CD14-positive monocyte (primary cell): ENCODE results near the gene COTL1. TPM values are rescaled to one million over a fixed set of nuclear protein-coding genes. Genes with fewer than 3 reads are reported as not detected.
A peak's percentile ranks its signal among the peaks of the same experiment; 100 is the strongest.

Experiments
- DNase-seq, 3 donors: peaks; one replicate each; pipeline ENCODE4 v3.0.0-alpha.2; 2011 to 2022
- H2AFZ ChIP-seq: 2 replicates; pipeline ENCODE4 v1.6.0; 2012; ENCODE audit warnings: mild to moderate bottlenecking, low read depth, low read length, inconsistent platforms; ENCODE audit not compliant: insufficient read depth, poor library complexity, severe bottlenecking
- H3K27ac ChIP-seq, 2 donors: 1 replicate in 1 of 2; 2 replicates in 1 of 2; pipeline ENCODE4 v1.5.1; 2012 to 2013; ENCODE audit warnings: low read length in 2 of 2, control low read depth in 1 of 2, inconsistent platforms in 1 of 2, low read depth in 1 of 2, mild to moderate bottlenecking in 1 of 2
- H3K27me3 ChIP-seq, 2 donors: one replicate each; pipeline versions ENCODE4 v1.6.0 to v1.6.1; 2011 to 2013; ENCODE audit warnings: low read length in 2 of 2; ENCODE audit not compliant: control insufficient read depth in 2 of 2, insufficient read depth in 2 of 2
- H3K36me3 ChIP-seq, 2 donors: replicated peaks in 1 of 2; 1 replicate in 1 of 2; 2 replicates in 1 of 2; pipeline versions ENCODE4 v1.5.1 to v1.6.1; 2012 to 2013; ENCODE audit warnings: low read length in 2 of 2, control low read depth in 1 of 2, inconsistent platforms in 1 of 2, mild to moderate bottlenecking in 1 of 2; ENCODE audit not compliant: insufficient read depth in 2 of 2, control insufficient read depth in 1 of 2
- H3K4me1 ChIP-seq, 2 donors: 1 replicate in 1 of 2; 2 replicates in 1 of 2; pipeline versions ENCODE4 v1.5.1 to v1.6.1; 2012 to 2013; ENCODE audit warnings: low read length in 2 of 2, control low read depth in 1 of 2, inconsistent platforms in 1 of 2, mild to moderate bottlenecking in 1 of 2, moderate library complexity in 1 of 2; ENCODE audit not compliant: insufficient read depth in 2 of 2, control insufficient read depth in 1 of 2
- H3K4me2 ChIP-seq: replicated peaks from 2 replicates; pipeline ENCODE3; 2012; ENCODE audit warnings: low read length, moderate library complexity, mild to moderate bottlenecking; ENCODE audit not compliant: poor library complexity, severe bottlenecking; ENCODE audit errors: extremely low read depth
- H3K4me3 ChIP-seq, 3 experiments: fragments of 200-600 bp in 1 of 3; sonication (generic) in 1 of 3; replicated peaks in 1 of 3; 1 replicate in 2 of 3; 2 replicates in 1 of 3; pipeline ENCODE4 v1.5.1; 2011 to 2013; ENCODE audit warnings: low read length in 3 of 3, mild to moderate bottlenecking in 3 of 3, control low read depth in 2 of 3, low read depth in 2 of 3, inconsistent platforms in 1 of 3, moderate library complexity in 1 of 3
- H3K79me2 ChIP-seq: 2 replicates; pipeline ENCODE4 v1.6.0; 2012; ENCODE audit warnings: mild to moderate bottlenecking, control low read depth, inconsistent platforms, low read length, moderate library complexity; ENCODE audit not compliant: insufficient read depth
- H3K9ac ChIP-seq: 2 replicates; pipeline ENCODE4 v1.6.0; 2017; ENCODE audit warnings: low read length, mild to moderate bottlenecking; ENCODE audit not compliant: insufficient read depth, poor library complexity, severe bottlenecking
- H3K9me3 ChIP-seq, 2 donors: replicated peaks in 1 of 2; 1 replicate in 1 of 2; 2 replicates in 1 of 2; pipeline versions ENCODE4 v1.5.1 to v1.6.1; 2012 to 2013; ENCODE audit warnings: low read length in 2 of 2, control low read depth in 1 of 2; ENCODE audit not compliant: control insufficient read depth in 1 of 2, insufficient read depth in 1 of 2
- H4K20me1 ChIP-seq: 2 replicates; pipeline ENCODE4 v1.6.0; 2012; ENCODE audit warnings: mild to moderate bottlenecking, low read length, control low read depth, moderate library complexity; ENCODE audit not compliant: insufficient read depth
- H3K27ac Mint-ChIP-seq, 7 donors: one replicate each; pipeline ENCODE4 v1.8.0; 2020; ENCODE audit warnings: mild to moderate bottlenecking in 7 of 7, mixed read lengths in 7 of 7, moderate library complexity in 6 of 7, inconsistent platforms in 2 of 7
- H3K27me3 Mint-ChIP-seq, 3 donors: one replicate each; pipeline ENCODE4 v1.8.0; 2021 to 2022; ENCODE audit warnings: low read depth in 3 of 3, mild to moderate bottlenecking in 3 of 3, mixed read lengths in 3 of 3, moderate library complexity in 3 of 3, inconsistent platforms in 1 of 3
- H3K36me3 Mint-ChIP-seq, 2 donors: one replicate each; pipeline ENCODE4 v1.8.0; 2020; ENCODE audit warnings: mixed read lengths in 2 of 2, inconsistent platforms in 1 of 2, mild to moderate bottlenecking in 1 of 2
- H3K4me1 Mint-ChIP-seq: one replicate; pipeline ENCODE4 v1.8.0; 2020; ENCODE audit warnings: mild to moderate bottlenecking, mixed read lengths
- H3K4me3 Mint-ChIP-seq, 2 donors: one replicate each; pipeline ENCODE4 v1.8.0; 2020; ENCODE audit warnings: mild to moderate bottlenecking in 2 of 2, mixed read lengths in 2 of 2, moderate library complexity in 1 of 2
- H3K9me3 Mint-ChIP-seq, 7 donors: one replicate each; pipeline ENCODE4 v1.8.0; 2020 to 2022; ENCODE audit warnings: mixed read lengths in 7 of 7, mild to moderate bottlenecking in 6 of 7, moderate library complexity in 6 of 7, inconsistent platforms in 2 of 7
- CTCF ChIP-seq: fragments of 200-600 bp; IDR thresholded peaks from one replicate; pipeline ENCODE4 v1.8.0; 2022; ENCODE audit warnings: antibody characterized with exemption, mild to moderate bottlenecking
- WGBS: methylation state at CpG from one replicate; pipeline ENCODE4 v1.1.5; 2013; ENCODE audit warnings: missing lambda C conversion rate; ENCODE audit not compliant: insufficient coverage; 5-methylcytosine and 5-hydroxymethylcytosine counted together
- intact Hi-C, 2 donors: fragments of 100-400 bp; cut with micrococcal nuclease; formaldehyde crosslinking; loops; one replicate each; pipeline versions ENCODE4 v1.15.0 to v1.15.1; 2023
- polyA plus RNA-seq, 3 donors: library from polyadenylated mRNA; depleted of rRNA in 1 of 3; unstranded in 2 of 3; stranded (reverse) in 1 of 3; fragments of 300-500 nt in 2 of 3; fragments of >200 nt in 1 of 3; fragmentation: Illumina TruSeq in 2 of 3; gene quantifications; 1 replicate in 2 of 3; 2 replicates in 1 of 3; pipeline ENCODE4 v1.2.3, GENCODE V29; 2012 to 2021

Gene COTL1
- polyA plus RNA-seq, 3 donors, result 648 to 1,843 (median 1,643) TPM

GRCh38 chr16:84582958-84583516 is 34.8 kb downstream of the COTL1 start:
- no peak for DNase-seq
- intact Hi-C loops, result loop anchor here in 1 of 2 donors (5.0 kb wide), 1 partner anchor 39 kb away; no protein-coding TSS in a partner anchor
- Mint-ChIP-seq H3K4me3 (no peak overlapping the region), H3K27ac (peak overlapping the region in 5 of 7 donors; percentile 0 to 82 (median 50)), H3K4me1 (peaks cover 50% of the 10 kb centered on the region), H3K9me3 (no peaks in the 10 kb centered on the region), H3K36me3 (peaks cover 77 to 96% of the 10 kb centered on the region in 2 donors), H3K27me3 (no peaks in the 10 kb centered on the region)
- TF ChIP-seq CTCF, result no peak
- H3K4me1 ChIP-seq, result peaks cover 44 to 47% of the 10 kb centered on the region in 2 donors
- H3K36me3 ChIP-seq, result peaks cover 70 to 89% of the 10 kb centered on the region in 2 donors
- no peaks in the 10 kb centered on the region for H3K27me3 ChIP-seq
- 100% methylated on average over 1 of the region's 11 CpGs for WGBS
- no peak overlapping the region for H3K4me2 ChIP-seq
- H3K27ac ChIP-seq, result no peak overlapping the region
- no peak overlapping the region for H3K9ac ChIP-seq
- peaks cover 94% of the 10 kb centered on the region for H3K79me2 ChIP-seq
- no peaks in the 10 kb centered on the region for H3K9me3 ChIP-seq
- H4K20me1 ChIP-seq, result peaks cover 100% of the 10 kb centered on the region
- no peak overlapping the region for H2AFZ ChIP-seq
- no peak overlapping the region for H3K4me3 ChIP-seq

- Histone ChIP-seq H3K27me3 (no peaks in the 10 kb centered on the region), H3K27ac (peak overlapping the region in 1 of 2 donors; percentile 13), H3K36me3 (peaks cover 58 to 95% of the 10 kb centered on the region in 2 donors), H3K9me3 (no peaks in the 10 kb centered on the region), H3K9ac (no peak overlapping the region), H3K4me1 (peaks cover 41 to 49% of the 10 kb centered on the region in 2 donors), H3K4me2 (no peak overlapping the region), H2AFZ (no peak overlapping the region), H3K79me2 (peaks cover 98% of the 10 kb centered on the region), H4K20me1 (peaks cover 100% of the 10 kb centered on the region), H3K4me3 (no peak overlapping the region)
- Mint-ChIP-seq H3K4me3 (no peak overlapping the region), H3K9me3 (no peaks in the 10 kb centered on the region), H3K4me1 (peaks cover 57% of the 10 kb centered on the region), H3K36me3 (peaks cover 81 to 96% of the 10 kb centered on the region in 2 donors), H3K27ac (peak overlapping the region in 3 of 7 donors; percentile 43 to 67 (median 66)), H3K27me3 (no peaks in the 10 kb centered on the region)
- no peak for TF ChIP-seq CTCF
- intact Hi-C loops, result loop anchor here in 1 of 2 donors (5.0 kb wide), 1 partner anchor 41 kb away; no protein-coding TSS in a partner anchor
- 94% methylated on average over 4 of the region's 8 CpGs for WGBS
- no peak for DNase-seq
Measured at GRCh38 chr16:84581158-84581557, 36.7 kb downstream of the COTL1 start.
